Stimulated activated CD4-positive, alpha-beta T cell treated with anti-CD3 and anti-CD28 coated beads, Interleukin-12 subunit alpha, Interleukin-12 subunit beta, amount 100 ng/mL, for 48 hours (primary cell): ENCODE results near the gene TRIM10.
"Not testable (repeated sequence)": the region's sequence is repeated elsewhere in the genome, so short reads cannot be mapped to it uniquely, and the experiment has no call there.

Experiments
- DNase-seq, 3 donors: peaks; one replicate each; pipeline ENCODE4 v3.0.0-alpha.2; 2020; ENCODE audit warnings: low read depth in 2 of 3, low spot score in 1 of 3

The TRIM10 gene

DNA sequence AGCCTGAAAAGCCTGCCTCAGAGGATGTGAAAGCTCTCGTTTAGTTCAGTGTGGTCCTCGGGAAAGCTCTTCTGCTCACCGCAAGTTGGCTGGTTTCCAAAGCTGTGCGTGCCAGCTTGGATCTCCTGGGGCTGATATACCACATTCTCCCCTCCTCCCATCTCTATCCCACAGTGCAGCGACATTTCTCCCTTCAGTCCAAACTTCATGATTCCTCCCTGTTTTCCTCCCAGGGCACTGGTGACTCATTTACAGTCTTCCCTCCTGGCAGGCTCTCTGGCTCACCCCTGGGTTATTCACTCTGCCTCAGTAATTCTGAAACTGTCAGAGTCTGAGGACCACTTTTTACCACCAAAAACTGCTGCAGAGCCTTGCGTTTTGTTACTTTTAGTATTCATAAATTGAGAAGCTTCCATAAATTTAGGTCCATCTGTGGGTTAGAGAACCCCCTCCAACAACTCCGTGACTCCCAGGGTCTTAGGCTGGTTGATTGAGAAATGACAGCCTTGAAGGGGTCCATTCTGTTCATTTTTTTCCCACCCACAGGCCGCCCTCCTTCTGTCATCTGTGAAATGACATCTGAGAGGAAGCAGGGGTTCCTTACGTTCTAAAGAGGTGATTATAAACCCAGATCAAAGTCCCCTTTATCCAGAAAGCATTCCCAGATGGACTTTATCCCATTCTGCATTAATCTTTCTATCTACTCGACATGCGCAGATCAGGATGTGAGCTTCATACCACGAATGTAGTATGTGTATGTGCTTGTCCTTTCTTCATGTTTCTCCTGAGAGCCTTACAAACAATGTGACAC lies 6.1 kb downstream of the TRIM10 start:
- DNase-seq, result no peak

DNA sequence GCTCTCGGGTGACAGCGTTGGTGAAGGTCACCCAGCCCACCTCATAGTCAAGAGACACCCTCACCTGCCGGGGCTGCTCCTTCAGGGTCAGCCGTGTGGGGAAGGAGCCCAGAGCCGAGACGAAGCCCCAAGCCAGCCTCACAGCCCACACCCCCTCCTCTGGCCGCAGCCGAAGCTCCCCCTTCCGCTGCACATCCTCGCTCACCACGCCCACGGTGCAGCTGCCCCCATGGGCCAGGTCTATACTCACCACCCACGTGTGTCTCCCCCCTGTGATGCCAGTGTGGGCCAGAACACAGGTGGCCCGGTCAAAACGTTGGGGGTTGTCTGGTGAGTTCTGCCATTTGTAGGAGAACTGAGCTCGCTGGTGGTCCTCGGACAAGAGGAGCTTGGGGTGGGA lies 7.0 kb downstream of the TRIM10 start:
- no peak for DNase-seq

DNA sequence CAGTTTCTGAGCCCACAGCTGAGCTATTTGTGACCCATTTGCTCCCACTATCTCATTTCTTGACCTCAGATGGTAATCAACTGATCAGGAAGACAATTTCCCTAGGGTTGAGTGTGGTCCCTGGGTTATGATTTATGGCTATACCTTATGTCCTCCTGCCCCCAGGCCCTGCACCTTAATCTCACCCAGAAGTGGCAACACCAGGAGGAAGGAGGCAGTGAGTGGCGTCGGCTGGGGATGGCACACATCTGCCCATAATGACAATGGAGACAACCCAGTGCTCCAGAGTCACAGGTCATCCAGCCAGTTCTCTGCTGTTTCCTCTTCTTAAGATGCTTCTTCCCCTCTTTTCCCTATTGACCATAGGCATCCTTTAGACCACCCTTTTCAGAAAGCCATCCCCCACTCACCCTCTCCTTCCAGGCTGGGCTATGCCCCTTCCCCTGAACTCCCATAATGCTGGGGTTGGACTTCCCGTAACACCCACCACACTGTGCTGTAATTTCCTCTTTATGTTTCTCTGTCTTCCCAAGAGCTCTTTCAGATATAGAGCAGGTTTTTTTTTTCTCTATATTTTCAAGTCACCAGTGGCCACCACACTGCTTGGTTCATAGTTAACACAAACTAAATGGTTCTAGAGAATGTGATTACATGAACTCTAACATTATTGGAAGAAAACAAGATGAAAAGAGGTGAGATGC lies 8.0 kb downstream of the TRIM10 start:
- no peak for DNase-seq

DNA sequence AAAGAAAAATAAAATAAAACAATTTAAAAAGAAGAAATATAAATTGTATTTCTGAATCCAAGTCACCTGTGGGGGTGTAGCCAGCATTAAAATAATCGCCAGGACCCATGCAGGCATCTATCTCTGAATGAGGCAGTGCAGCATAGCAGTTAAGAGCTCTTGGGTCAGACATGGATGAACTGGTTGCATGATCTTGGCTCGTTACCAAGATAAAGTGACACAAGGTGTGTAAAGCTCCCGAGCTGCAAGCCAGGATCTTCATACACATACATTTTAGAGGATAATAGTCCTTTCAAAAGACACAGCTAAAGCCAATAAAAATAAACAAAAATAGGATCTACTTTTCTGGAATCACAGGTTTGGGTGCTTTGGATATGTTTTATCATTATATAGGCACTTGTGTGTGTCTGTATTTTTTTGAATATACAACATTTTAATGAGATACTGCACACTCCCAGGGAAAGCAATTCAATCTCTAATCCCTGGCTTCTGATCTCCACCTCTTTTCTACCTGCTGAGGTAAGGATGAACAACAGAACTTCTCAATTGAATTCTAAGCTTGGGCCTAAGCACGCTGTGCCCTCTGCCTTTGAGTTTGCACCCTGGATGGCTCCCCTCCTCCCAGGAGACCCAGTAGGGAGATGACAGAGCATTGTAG lies 8.9 kb downstream of the TRIM10 start:
- no peak for DNase-seq

DNA sequence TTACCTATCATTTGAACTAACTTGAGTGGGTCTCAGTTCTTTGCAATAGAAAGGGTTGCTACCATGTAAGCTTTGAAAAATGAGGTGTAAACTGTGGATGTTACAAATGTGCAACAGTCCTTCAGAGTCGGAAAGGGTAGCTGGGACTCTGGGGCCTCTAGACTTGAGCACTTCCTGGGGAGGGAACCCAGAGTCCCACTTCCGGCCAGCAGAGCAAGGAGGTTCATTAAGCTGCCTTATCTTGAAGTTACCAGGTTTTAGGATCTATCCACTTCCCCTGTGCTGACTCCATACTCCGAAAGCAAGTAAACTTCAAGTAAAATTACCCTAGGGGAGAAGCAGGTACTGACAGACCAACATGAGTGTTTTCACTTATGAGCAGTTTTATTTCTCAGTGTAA lies 9.4 kb downstream of the TRIM10 start:
- DNase-seq, result no peak

DNA sequence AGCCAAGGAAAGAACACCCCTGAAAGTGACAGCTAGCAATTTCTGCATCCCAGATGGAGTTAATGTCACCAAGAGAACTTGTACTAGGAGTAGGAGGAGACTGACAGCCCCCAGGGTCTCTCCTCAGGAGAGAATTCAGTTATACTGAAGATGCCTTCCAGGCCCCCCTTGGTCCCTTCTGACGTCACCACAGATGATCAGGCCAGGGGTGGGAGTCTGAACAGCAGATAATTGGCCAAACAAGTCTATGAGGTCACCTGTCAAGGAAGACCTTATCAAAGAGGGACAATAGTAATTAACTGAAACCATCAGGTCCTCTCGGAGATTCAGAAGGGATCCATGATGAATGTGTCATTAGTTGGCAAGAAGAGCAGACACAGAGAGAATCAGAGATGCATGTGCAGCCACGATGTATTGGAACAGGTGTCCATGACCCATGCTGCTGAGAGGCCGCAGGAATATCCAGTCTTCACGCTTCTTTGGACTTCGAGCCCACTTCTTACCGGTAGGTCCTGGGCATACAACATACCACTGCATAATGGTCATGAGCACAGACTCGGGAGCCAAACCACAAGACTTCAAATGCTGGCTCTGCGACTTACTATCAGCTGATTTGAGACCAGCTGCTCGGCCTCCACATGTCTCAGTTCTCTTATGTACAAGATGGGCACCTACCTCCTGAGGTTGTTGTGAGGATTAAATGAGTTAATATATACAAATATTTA lies 10.2 kb downstream of the TRIM10 start:
- DNase-seq, result no peak

DNA sequence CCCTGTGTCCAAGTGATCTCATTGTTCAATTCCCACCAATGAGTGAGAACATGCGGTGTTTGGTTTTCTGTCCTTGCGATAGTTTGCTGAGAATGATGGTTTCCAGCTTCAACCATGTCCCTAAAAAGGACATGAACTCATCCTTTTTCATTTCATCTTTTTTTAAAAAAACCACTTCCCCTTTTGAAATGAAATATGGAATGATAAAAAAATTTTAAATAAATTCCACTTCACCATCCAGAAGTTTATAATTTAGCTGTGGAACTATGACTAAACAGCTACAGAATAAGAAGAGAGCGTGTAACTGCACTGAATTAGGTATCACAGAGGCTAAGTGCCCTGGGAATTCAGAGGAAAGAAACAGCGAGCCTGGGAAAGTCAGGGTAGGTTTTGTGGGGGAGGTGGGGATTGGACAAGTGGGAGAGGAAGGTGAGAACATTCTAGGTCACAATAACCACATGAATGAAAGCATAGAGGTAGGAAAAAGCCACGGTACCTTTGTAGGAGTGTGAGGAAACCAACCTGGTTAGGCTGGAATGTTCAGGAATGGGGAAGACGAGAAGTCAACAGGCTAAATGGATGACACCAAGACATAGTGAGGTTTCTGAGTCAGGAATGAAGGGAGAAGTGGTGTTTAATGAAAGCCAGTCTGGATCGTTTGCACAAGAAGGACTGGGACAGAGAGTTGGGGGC lies 11.0 kb downstream of the TRIM10 start:
- DNase-seq, result no peak

DNA sequence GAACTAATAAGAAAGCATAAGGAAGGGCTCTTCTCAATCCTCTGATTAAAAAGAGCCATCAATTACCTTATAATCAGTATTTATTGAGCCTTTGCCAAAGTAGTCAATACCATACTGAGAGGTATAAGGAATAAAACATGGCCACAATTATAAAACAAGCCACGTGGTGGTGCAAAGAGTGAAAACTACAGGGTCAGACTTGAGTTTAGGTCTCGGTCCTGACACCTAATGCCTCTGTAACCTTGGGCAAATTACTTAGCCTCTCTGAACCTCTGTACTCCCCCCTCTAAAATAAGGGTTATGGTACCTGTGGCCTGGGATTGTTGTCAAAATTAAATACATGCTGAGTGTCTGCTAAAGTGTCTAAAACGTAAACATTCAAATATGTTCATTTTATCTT lies 11.8 kb downstream of the TRIM10 start:
- no peak for DNase-seq

DNA sequence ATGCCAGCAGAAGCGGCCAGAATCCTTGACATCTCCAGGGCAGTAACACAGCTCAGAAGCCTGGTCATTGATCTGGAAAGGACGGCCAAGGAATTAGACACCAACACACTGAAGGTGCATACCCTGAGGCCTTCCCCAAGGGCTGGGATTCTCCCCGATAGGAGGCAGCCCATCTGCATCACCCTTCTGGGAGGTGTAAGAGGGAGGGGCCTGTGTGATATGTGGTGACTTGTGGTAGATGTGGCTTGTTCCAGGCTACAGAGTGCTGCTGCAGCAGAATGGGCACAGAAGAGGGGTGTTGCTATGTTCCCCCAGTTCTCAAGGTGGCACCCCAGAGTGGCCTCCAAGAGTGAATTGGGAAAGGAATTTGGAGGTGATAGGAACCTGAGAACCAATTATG lies 13.9 kb downstream of the TRIM10 start:
- no peak for DNase-seq

DNA sequence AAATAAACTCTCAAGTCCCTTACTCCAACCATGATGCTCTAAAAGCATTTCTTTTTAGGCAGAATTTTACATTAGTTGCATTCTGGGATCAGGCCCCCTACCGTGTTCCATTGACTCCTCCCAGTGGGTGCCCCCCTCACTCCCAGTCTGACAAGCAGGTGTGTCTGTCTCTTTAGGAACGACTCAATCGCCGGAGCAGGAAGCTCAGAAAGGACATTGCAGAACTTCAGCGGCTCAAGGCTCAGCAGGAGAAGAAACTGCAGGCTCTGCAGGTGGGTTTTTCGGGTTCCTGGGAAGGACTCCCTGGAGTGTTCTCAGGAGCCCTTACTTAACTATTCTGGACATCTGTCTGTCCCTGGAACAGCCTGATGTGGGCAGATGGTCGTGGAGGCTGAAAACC lies 15.2 kb downstream of the TRIM10 start:
- no peak for DNase-seq

DNA sequence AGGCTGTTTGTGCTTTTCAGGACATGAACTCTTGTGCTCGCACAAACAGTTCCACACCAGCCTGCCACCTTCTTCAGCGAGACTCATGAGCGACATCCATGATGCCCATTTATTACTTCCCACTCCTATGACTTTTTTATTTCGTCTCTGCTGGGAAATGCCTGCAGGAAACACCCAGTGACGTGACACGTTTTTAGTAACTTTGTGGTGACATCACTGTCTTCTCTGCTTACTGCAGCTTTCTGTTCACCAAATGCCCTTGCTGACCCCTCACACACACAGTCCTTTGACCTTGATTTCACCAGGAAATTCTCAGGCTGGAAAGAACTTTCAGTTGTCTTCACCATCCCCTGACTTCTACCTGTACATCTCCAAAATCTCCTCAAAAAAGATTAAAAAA lies 16.2 kb downstream of the TRIM10 start:
- DNase-seq, result no peak

DNA sequence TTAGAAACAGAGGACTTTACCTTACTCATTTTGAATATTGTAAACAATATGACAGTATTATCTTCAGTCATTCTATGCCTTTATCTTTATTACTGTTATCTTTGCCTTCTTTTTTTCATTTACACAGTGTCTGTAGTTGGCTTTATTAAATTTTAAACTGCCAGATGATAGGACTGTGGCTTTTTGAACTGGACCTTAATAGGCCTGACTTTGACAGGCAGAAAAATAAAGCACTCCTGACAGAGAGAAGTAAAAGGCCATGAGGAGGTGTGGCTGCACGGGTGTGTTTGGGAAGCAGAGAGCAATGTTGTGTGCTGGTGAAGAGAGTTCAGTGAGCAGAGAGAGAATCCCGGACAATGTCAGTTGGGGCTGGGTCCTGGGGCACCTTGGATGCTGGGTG lies 17.2 kb downstream of the TRIM10 start:
- DNase-seq, result no peak

DNA sequence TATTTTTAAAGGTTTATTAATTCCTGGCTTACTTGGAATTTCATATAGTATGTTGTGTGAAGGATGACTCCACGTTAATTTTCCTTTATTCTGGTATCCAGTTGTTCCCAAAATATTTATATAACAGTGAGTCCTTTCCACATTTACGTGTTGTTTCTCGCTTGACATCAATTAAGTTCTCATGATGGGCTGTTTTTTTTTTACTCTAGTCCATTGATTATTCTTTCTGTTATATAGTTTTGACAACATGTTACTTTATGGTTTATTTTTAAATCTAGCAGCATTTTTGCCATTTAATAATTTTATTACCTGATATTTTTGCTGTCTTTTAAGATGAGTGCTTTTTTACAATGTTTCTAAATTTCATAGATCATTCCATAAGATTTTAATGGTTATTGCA lies 18.3 kb downstream of the TRIM10 start:
- DNase-seq, result no peak

DNA sequence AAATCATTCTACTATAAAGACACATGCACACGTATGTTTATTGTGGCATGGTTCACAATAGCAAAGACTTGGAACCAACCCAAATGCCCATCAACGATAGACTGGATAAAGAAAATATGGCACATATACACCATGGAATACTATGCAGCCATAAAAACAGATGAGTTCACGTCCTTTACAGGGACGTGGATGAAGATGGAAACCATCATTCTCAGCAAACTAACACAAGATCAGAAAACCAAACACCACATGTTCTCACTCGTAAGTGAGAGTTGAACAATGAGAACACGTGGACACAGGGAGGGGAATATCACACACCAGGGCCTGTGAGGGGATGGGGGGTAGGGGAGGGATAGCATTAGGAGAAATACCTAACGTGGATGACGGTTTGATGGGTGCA lies 20.8 kb downstream of the TRIM10 start:
- DNase-seq, result not testable (repeated sequence)

DNA sequence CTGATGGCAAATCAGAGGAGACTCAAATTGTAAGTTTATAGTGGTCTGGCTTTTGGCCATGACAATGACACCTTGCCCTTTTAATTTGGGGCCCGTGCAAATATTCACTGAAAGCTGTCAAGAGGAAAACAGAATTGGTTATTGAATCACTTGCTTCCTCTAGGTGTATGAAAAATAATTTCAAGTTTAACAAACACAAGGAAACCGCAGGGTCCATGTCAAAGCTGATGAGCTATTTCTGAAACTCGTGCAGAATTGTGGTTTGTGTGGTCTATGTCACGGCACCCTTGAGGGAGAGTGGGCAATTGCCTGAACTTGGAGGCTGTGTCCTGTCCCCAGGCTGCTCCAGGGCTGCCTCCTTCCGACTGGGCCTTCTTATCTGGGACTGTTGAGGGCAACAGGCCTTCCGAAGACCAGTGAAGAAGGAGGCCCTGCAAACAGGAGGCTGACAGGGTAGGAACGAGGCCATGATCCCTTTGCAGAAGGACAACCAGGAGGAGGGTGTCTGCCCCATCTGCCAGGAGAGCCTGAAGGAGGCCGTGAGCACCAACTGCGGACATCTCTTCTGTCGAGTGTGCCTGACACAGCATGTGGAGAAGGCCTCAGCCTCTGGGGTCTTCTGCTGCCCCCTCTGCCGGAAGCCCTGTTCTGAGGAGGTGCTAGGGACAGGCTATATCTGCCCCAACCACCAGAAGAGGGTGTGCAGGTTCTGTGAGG lies 24.3 kb downstream of the TRIM10 start:
- DNase-seq, result no peak

DNA sequence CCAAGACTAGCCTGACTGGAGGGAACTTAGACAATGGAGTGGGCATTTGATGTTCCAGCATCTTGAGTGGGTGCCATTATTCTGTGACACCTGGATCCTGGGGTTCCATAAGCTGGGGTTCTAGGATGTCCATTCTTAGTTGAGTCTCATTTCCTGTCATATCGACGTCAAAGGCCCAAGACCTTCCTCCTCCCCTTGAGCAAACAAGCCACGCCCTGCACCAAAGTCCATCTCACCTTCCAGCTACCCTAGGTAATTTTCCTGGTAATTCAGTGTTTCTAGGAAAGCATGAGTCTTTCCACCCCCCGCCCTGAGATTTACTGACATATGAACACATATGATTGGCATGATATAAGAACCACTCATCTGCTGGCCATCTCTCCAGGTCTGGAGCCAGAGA lies 25.3 kb downstream of the TRIM10 start, which contains the start of gene TRIM40:
TRIM40 (plus strand) TSS at position 384 of the 400 bp plus-strand sequence. CDS start 897 bp downstream, outside the sequence.
- no peak for DNase-seq

DNA sequence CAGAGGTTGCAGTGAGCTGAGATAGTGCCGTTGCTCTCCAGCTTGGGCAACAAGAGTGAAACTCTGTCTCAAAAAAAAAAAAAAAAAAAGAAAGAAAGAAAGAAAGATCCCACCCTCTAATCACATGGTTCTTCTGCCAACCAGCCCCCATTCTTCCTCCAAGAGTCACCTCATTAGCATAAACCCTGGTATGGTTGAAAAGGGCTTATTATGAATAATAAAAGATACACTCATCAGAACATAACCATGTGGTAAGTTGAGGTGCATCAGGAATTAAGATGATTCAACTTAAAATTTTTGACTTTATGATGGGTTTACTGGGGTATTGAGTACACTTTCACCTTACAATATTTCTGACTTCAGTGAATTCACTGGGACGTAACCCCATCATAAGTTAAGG lies 25.9 kb downstream of the TRIM10 start:
- no peak for DNase-seq

DNA sequence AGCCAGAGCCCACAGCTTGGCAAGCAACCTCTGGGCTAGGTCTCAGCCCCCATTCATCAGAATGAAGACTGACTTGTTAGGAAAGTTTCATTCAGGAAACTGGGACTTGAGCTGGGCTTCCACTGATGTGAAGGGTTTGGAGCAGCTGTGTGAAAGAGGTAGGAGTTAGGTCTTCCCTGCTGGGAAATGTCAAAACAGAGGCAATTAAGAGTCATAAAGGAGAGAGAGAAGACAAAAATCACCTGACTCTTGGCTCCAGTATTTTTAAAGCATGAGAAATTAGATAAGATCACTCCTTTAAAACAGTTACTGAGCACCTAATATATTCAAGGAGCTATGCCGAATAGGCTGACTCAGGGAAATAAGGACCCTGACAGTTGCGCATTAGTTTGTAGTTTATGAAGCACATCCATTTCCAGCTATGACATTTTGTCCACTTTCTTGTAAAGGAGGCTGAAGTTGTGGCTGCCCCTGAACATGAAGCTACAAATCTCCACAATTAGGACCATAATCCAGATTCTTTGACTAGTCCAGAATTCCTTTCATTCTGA lies 29.0 kb downstream of the TRIM10 start:
- DNase-seq, result no peak

DNA sequence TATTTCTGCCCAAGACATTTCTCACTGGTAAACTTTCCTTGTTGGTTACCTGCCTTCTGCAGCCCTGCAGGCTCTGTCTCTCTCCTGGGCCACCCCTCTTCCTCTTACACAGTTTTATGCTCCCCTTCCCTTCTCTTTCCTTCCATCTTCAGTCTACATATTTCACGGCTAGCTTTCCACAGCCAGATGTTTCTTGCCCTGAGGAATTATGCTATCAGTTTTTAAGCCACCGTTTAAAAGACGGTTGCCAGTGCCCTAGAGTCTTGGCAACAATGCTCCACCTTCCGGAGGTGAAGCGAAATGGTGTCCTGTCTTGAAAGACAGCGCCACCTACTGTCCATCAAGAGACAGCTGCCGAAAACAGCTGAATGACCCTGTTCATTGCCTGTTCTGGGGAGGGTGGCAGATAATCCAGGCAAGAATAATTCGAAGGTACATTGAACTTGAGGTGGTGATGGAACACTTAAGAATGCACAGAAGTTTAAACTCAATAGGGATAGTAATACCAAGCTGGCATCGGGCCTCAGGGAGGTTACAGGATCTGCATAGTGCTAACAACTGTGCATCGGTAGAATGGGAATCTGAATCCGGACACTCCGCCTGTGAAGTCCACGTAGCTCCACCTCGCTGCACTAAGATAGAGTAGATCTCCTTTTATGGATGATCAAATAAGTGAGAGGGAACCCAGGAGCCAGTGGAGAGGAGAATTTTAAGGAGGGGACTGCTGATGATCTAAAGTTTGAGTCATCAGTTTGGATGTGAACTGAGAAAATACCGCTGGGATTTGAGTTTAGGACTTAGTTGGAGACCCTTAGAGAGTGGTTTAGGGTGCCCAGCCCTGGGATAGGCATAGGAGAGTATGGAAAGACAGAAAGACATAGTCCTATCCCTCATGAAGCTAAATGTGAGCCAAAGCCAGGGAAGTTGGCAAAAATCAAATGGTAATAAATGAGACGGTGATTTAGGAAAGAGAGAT lies 29.8 kb downstream of the TRIM10 start:
- DNase-seq, result peak; percentile 43 to 61 (median 47)
